Thyroid gland (tissue), 4 donors: ENCODE data around the gene ZC2HC1B.

Experiments used
- POLR2A ChIP-seq, 2 donors: fragments of 450-650 bp; IDR thresholded peaks; one replicate each; pipeline ENCODE4 v1.6.1; 2017; ENCODE audit warnings: antibody characterized with exemption in 2 of 2, mild to moderate bottlenecking in 2 of 2, moderate library complexity in 1 of 2
- TF ChIP-seq, protein P1 (sequence below), 6 experiments: fragments of 200-600 bp in 3 of 6; fragments of 450-650 bp in 3 of 6; sonication (generic) in 3 of 6; IDR thresholded peaks; one replicate each; pipeline ENCODE4 v1.5.1; 2016 to 2019; ENCODE audit warnings: antibody characterized with exemption in 6 of 6, mild to moderate bottlenecking in 2 of 6, inconsistent platforms in 1 of 6, moderate library complexity in 1 of 6

DNA sequence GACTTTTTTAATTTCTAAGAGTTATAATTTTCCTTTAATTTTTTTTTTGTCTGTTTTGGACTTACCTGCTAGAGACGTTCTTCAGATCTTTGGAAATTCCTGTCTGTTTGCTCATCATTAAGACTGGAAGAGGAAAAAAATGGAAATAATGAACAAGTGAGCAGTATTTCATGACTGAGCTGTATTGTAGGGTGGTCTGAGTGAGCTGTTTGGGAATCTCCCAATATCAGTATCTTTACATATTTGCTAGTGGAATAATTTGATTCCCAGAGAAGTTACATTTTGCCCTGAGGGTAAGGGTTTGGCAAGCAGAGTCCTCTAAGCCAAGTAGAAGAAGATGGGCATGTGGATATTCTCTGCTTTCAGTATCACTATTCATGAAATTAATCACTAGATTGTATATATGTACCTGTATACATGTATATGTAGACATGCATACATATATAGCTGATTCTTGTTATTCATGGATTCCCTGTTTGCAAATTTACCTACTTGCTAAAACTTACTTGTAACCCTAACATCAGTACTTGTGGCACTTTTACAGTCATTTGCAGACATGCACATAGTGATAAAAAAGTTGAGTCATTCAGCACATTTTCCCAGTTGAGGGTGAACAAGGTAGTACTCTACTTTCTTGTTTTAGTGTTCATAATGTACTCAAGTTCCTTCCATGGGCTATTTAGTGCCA is 13.5 kb downstream of the ZC2HC1B start:
- TF ChIP-seq, protein P1, sequence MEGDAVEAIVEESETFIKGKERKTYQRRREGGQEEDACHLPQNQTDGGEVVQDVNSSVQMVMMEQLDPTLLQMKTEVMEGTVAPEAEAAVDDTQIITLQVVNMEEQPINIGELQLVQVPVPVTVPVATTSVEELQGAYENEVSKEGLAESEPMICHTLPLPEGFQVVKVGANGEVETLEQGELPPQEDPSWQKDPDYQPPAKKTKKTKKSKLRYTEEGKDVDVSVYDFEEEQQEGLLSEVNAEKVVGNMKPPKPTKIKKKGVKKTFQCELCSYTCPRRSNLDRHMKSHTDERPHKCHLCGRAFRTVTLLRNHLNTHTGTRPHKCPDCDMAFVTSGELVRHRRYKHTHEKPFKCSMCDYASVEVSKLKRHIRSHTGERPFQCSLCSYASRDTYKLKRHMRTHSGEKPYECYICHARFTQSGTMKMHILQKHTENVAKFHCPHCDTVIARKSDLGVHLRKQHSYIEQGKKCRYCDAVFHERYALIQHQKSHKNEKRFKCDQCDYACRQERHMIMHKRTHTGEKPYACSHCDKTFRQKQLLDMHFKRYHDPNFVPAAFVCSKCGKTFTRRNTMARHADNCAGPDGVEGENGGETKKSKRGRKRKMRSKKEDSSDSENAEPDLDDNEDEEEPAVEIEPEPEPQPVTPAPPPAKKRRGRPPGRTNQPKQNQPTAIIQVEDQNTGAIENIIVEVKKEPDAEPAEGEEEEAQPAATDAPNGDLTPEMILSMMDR (IDR thresholded peaks at IDR 0.05), result no peak
- TF ChIP-seq POLR2A (IDR thresholded peaks at IDR 0.05), result no peak
